Measurements from ENCODE around the gene MYH9. TPM values are rescaled to one million over a fixed set of nuclear protein-coding genes. Genes with fewer than 3 reads are reported as not detected.

MYH9 gene
- total RNA-seq, 1 donor from 2014 or later, result 282 TPM

- intact Hi-C loops (cut with DNase I), result no loop called here
- DNase-seq (ENCODE audit: low spot score), result no peak
These were observed 51.3 kb downstream of the MYH9 start for GRCh38 chr22:36336246-36337182.

GRCh38 chr22:36335621-36336020 is 52.1 kb downstream of the MYH9 start:
- intact Hi-C loops (cut with DNase I), result no loop called here
- DNase-seq (ENCODE audit: low spot score), result no peak

- no peak for DNase-seq (ENCODE audit: low spot score)
- intact Hi-C loops (cut with DNase I), result no loop called here
These were observed 52.8 kb downstream of the MYH9 start for GRCh38 chr22:36334821-36335603.

- intact Hi-C loops (cut with DNase I), result no loop called here
- no peak for DNase-seq (ENCODE audit: low spot score)
These were observed 53.5 kb downstream of the MYH9 start for GRCh38 chr22:36334081-36334820.

GRCh38 chr22:36333644-36334043 is 54.1 kb downstream of the MYH9 start:
- DNase-seq (ENCODE audit: low spot score), result no peak
- intact Hi-C loops (cut with DNase I), result loop anchor here (2.0 kb wide), 1 partner anchor 53 kb away; the partner anchor contains the start of gene MYH9

GRCh38 chr22:36332623-36333332 is 55.0 kb downstream of the MYH9 start:
- no peak for DNase-seq (ENCODE audit: low spot score)
- intact Hi-C loops (cut with DNase I), result loop anchor here (2.0 kb wide), 1 partner anchor 54 kb away; the partner anchor contains the start of gene MYH9

DNA sequence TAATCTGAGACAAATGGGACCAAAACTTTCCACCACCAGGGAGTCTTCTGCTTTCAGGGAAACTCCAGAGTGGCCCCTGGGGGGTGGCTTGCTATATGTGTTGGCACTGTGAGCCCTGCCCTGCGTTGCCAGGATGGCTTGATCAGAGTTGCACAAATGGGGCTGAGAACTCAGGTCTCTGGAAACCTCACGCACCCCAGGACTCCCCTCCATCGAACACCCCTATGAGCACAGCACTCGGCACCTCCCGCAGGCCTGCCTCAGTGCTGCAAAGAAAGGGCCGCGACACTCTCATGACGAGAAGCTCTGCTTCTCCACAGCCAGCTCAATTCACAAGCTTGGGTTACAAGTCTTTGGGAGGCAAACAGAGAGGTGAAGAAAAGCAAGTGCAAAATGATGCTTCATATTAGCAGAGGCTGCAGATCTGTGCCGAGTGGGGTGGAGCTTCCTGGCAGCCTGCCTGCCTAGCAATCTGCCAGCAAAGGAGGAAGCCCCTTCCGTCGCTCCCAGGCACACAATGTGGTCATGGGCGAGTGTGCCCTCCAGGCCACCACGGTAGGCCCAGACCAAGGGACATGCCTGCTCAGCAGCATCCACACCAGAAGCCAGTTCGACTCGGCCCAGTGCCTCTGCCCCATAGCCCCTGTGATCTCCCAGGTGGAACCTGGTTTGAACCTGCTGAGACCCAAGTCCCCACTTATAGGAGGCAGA is 55.7 kb downstream of the MYH9 start:
- intact Hi-C loops (cut with DNase I), result loop anchor here (1.0 to 2.0 kb wide), 2 partner anchors 55 to 133 kb away; partner anchors contain the start of gene MYH9

GRCh38 chr22:36331306-36331911 is 56.4 kb downstream of the MYH9 start:
- intact Hi-C loops (cut with DNase I), result loop anchor here (1.0 kb wide), 1 partner anchor 134 kb away; no protein-coding TSS in a partner anchor
- peak; percentile 97 for DNase-seq (ENCODE audit: low spot score)

More for the DNA sequence above, 55.7 kb downstream of the MYH9 start:
- peak; percentile 88 for DNase-seq (ENCODE audit: low spot score)

- DNase-seq (ENCODE audit: low spot score), result peak; percentile 87
- intact Hi-C loops (cut with DNase I), result loop anchor here (1.0 kb wide), 1 partner anchor 135 kb away; no protein-coding TSS in a partner anchor
These were observed 57.0 kb downstream of the MYH9 start for GRCh38 chr22:36330655-36331305.

- DNase-seq (ENCODE audit: low spot score), result no peak
- intact Hi-C loops (cut with DNase I), result no loop called here
These were observed 57.6 kb downstream of the MYH9 start for GRCh38 chr22:36330127-36330526.

DNA sequence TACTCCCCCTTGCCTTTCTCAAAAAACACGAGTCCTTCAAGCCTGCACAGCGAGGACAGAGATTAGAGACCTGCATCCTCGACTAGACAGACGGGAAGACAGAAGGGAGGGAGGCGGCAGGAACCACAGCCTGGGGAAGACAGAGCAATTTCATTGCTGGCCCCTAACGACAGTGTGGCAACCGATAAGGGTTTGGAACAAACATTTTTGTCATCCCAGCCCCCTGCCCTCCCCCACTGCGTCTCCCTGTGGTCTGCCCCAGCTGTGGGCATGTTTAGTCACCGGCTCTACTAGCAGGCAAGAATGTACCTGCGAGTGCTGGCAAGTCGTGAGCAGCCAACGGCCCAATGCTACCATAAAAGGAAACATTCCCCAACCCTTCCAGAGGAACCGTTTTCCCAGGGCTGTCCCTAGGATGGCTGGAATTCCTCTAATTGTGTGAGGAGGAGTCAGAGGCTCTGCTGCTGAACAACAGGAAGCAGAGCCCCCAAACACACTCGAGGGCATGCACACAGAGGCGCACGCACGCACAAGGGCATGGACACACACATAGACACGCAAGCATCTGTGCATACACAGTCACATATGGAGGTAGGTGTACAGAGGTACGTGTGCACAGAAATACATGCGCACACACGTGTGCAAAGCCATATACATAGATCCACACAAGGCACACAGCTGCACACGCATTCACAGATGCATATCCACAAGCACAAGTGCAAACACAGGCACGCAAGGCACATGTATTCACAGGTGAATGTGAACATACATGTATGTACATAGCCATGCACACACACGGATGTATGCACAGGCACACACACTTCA is 58.3 kb downstream of the MYH9 start:
- DNase-seq (ENCODE audit: low spot score), result no peak
- intact Hi-C loops (cut with DNase I), result loop anchor here (5.0 kb wide), 1 partner anchor 38 kb away; no protein-coding TSS in a partner anchor

DNA sequence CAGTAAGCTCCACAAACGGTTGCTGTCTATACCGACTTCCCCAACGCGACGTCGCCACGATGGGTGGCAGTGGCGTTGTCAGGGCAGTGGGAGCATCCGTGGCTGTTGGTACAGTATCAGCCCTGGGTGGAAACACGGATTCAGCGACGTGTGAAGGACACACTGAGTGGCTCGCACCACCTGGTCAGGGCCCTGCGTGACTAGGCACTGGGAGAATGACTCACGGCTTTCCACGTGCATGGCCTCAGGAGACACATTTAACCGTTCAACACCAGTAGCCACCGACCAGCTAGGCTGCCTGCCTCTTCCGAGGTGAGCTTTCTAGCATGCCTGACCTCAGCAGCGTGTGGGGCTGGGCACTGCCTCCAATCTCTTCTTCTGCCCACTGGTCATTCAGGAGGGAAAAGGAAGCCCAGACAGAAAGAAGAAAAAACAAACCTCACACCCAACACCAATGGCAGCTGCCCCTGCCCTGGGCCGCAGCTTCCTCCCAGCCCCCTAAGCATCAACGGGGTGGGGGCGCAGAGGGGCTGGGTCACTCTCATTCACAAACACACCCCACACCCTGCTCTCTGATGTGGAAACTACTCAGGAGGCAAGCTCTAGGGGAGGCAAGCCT is 59.0 kb downstream of the MYH9 start:
- intact Hi-C loops (cut with DNase I), result loop anchor here (5.0 kb wide), 1 partner anchor 39 kb away; no protein-coding TSS in a partner anchor
- DNase-seq (ENCODE audit: low spot score), result peak; percentile 85

DNA sequence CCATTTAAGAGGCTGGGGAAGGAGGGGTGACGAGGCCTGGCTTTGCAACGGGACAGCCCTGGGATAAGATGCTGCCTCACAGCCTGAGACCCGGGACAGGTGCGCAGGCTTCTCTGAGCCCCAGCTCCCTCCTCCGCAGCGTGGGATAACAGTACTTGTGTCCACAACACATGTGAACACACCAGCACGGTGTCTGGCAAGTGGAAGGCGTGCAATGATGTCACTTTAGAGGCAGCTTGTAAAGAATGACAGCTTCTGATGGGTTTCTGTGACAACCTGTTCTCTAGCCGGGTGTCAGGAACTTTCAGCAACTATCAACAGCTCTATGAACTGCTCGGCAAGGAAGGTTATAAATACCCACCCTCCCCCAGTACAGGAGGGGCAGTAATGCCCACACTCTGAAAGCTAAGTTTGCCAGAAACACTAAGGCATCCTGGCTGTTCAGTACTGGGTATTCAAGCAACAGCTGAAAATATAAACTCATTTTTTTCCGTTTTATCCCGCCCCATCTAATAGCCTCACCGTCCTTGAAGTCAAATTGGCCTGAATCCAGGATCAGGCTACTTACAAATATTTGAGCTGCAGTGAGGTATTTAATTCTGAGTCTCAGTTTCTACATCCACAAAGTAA is 59.7 kb downstream of the MYH9 start:
- intact Hi-C loops (cut with DNase I), result loop anchor here (5.0 kb wide), 1 partner anchor 39 kb away; no protein-coding TSS in a partner anchor
- no peak for DNase-seq (ENCODE audit: low spot score)

DNA sequence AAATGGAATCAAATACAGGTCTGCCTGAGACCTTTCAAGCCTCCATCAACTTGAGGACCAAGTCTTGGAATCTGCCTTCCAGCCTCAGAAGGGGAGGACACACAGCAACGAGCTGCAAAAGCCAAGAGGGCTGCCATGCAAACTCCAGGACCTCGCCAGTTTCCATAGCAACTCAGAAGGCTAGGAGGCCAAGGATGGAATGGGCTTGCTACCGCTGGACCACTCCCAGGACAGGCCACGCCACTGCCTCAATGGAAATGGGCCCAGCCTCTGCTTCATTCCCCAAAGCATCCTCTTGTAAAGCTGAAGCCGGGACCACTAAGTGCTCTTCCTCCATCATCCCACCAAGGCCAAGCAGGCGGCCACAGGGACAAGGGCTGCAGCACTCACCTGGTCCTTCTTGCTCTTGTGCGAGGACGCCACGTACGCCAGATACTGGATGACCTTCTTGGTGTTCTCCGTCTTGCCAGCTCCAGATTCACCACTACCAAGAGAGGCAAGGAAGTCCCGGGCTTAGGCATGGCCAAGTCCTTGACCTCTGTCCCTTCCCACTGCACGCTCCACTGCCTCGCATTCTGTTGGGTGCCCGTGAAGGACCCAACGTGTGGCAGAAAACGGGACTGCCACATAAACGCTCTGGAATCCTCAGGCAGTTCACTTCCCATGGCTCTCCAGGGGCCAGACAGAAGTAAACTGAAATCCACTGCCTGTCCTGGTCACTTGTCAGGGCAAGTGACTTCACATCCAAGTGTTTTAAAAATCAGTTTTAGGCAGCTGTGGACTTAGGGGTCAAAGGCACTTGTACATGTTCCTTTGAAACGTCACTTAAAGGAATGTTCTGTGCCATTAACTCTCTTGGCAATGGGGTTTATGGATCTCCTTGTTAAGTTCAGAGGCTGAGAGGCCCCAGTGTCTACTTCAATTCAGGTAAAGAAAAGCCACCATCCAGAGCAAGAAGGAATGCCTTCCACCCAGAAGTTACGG is 61.3 kb downstream of the MYH9 start:
- DNase-seq (ENCODE audit: low spot score), result no peak
- intact Hi-C loops (cut with DNase I), result loop anchor here (5.0 kb wide), 1 partner anchor 41 kb away; no protein-coding TSS in a partner anchor

All from cardiac septum (tissue), 1 donor.